ENCODE measurements around the gene SLC36A3.
"Not testable (repeated sequence)": the region's sequence is repeated elsewhere in the genome, so short reads cannot be mapped to it uniquely, and the experiment has no call there.

Gene SLC36A3

DNA sequence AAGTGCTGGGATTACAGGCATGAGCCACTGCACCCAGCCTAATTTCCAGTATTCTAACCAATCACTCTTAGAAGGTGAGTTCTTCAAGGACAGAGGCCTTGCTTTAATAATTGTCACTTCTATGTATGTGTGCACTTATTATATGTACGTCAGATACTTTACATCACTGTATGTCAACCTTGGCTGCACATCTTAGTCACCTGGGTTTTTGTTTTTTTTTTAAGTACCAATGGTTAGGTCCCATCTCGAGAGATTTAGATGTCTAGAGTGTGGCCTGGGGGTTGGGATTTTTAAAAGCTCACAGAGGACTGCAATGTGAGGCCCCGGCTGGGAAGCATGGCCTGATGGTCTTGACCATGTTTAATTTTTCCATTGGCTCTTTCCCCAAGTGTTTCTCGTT lies 60.4 kb downstream of the SLC36A3 start:
- peaks cover 5% of the 10 kb centered on the region; the same call in 1 of the 2 replicates for H3K9me3 ChIP-seq
- no peak overlapping the region for H3K9ac ChIP-seq
- no peaks in the 10 kb centered on the region for H4K20me1 ChIP-seq
- no peaks in the 10 kb centered on the region for H3K36me3 ChIP-seq
- no peak overlapping the region for H3K4me2 ChIP-seq
- peaks cover 28% of the 10 kb centered on the region for H3K4me1 ChIP-seq
- TF ChIP-seq Cebpa-rat (IDR thresholded peaks at IDR 0.05) = no peak
- H3K27ac ChIP-seq = no peak overlapping the region
- H3K4me3 ChIP-seq = no peak overlapping the region
- H3K27me3 ChIP-seq = no peaks in the 10 kb centered on the region

DNA sequence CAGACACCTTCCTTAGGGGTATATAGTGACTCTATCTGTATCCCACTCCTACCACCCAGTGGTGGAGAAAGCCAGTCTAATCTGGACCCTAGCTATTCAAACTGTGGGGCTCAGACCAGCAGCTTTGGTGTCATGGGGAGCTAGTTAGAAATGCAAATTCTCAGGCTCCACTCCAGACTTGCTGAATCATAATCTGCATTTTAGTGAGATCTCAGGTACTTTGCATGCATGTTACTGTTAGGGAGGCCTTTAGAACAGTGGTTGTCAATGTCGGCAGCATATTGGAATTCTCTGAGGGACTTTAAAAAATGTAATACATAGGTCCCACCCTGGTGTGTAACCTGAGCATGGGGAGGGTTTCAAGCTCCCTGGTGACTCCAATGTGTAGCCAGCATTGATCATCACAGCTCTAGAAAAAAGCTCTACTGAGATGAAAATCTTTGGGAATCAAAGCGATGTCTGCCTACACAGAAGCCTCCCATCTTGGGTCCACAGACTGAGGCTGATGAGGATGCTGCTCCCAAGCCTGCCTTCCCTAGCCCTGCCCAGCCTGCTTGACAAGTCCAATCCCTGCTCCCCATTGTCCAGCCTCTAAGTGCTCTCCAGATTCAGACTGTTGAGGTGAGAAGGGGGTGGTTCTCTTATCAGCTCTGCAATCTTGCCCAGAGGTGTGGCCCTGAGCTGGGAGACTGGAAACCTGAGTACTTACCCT lies 62.5 kb downstream of the SLC36A3 start:
- Histone ChIP-seq H3K4me3 (no peak overlapping the region), H3K9me3 (peaks cover 5% of the 10 kb centered on the region; the same call in 1 of the 2 replicates), H3K27ac (no peak overlapping the region), H3K9ac (no peak overlapping the region), H3K27me3 (no peaks in the 10 kb centered on the region), H3K36me3 (no peaks in the 10 kb centered on the region), H3K4me2 (no peak overlapping the region), H3K4me1 (peaks cover 48% of the 10 kb centered on the region), H4K20me1 (no peaks in the 10 kb centered on the region)
- TF ChIP-seq Cebpa-rat (IDR thresholded peaks at IDR 0.05) = no peak

DNA sequence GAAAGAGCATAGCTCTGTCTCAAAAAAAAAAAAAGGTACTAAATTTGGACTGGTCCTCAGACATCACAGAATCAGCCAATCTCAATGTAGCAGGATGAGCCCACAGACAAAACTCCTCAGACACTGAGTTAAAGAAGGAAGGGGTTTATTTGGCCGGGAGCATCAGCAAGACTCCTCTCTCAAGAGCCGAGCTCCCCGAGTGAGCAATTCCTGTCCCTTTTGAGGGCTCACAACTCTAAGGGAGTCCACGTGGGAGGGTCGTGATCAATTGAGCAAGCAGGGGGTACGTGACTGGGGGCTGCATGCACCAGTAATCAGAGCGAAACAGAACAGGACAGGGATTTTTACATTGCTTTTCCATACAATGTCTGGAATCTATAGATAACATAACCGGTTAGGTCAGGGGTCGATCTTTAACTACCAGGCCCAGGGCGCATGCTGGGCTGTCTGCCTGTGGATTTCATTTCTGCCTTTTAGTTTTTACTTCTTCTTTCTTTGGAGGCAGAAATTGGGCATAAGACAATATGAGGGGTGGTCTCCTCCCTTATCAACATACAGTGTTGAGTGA lies 63.2 kb downstream of the SLC36A3 start:
- peaks cover 56% of the 10 kb centered on the region for H3K4me1 ChIP-seq
- H4K20me1 ChIP-seq, H3K36me3 ChIP-seq, H3K4me3 ChIP-seq, H3K27me3 ChIP-seq, H3K27ac ChIP-seq, H3K9me3 ChIP-seq, H3K9ac ChIP-seq: not testable (repeated sequence)
- H3K4me2 ChIP-seq = peak overlapping the region; percentile 93; the same call in 1 of the 2 replicates

DNA sequence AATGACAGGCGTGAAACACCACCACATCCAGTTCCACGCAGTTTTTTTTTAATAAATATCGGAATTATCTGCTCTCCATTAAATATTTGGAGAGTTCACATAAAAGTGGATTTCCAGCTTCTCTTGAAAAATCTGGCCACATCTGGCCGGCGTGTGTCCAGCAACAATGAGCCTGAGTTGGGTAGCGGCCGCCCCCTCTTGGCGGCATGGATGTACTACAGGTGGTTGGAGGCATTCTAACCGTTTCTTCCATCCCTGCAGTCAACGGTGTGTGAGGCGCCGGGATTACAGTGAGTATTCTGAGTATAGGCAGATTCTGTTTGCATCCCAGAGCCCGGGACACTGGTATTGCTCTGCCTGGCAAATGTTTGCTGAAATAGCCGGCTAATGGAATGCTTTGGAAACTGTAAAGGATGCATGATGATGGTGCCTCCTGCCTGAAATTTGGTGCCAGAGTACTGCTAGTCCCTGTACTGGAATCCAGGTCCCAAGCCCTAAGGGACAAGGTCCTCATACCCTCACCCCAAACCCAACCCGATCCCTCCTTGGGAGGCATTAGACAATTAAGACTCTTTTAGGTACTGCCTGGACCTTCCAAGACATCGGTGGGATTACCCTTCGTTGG lies 64.2 kb downstream of the SLC36A3 start:
- peak overlapping the region; percentile 60 for H3K4me3 ChIP-seq

DNA sequence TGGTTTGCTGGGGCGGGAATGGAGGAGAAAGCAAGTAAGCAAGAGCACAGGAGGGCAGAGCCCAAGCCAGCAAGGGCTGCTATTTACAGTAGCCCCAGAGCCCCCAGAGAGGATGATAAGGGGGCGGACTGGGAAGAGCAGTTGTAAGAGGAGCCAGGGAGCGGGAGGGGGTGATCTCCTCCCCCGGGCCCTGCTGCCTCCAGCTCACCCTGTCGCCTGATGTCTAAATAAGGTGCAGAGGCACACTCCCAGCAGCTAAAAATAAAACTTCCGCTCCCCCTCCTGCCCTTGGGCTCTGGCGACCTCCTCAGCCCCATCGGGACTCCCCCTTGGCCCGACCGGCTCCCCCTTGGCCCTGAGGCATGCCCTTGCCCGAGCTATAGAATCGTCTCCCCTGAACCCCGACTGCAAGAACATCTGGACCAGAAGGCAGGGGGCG lies 65.2 kb downstream of the SLC36A3 start:
- Histone ChIP-seq H3K27ac (peak overlapping the region; percentile 75), H3K27me3 (no peaks in the 10 kb centered on the region), H3K4me1 (peaks cover 76% of the 10 kb centered on the region), H3K9me3 (peaks cover 5% of the 10 kb centered on the region; the same call in 1 of the 2 replicates), H3K4me3 (peak overlapping the region; percentile 60), H4K20me1 (no peaks in the 10 kb centered on the region), H3K4me2 (peak overlapping the region; percentile 93), H3K36me3 (no peaks in the 10 kb centered on the region), H3K9ac (peak overlapping the region; percentile 61)
- TF ChIP-seq Cebpa-rat (IDR thresholded peaks at IDR 0.05) = no peak

More for the DNA sequence above, 64.2 kb downstream of the SLC36A3 start:
- Histone ChIP-seq H3K4me2 (peak overlapping the region; percentile 93), H3K27me3 (no peaks in the 10 kb centered on the region), H3K36me3 (no peaks in the 10 kb centered on the region), H3K4me1 (peaks cover 66% of the 10 kb centered on the region), H4K20me1 (no peaks in the 10 kb centered on the region), H3K9me3 (peaks cover 5% of the 10 kb centered on the region; the same call in 1 of the 2 replicates), H3K27ac (peak overlapping the region; percentile 75), H3K9ac (no peak overlapping the region)
- no peak for TF ChIP-seq Cebpa-rat (IDR thresholded peaks at IDR 0.05)

DNA sequence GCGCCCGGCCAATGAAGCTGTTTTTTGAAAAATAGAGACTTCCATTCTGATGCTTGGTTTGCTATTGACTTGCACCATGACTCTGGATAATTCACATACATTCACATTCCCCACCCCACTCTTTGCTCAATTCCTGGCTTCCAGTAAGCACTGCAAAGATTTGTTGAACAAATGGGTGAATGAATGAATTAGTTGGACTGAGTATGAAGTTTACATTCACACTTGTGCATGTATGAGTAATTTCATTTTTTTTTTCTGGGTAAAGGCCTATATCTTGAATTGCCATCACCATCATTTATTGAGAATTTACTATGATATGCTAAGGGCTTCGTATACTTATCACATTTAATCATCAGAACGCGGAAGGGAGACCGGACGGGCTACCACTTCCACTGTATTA lies 65.9 kb downstream of the SLC36A3 start:
- TF ChIP-seq Cebpa-rat (IDR thresholded peaks at IDR 0.05) = no peak
- peak overlapping the region; percentile 93 for H3K4me2 ChIP-seq

DNA sequence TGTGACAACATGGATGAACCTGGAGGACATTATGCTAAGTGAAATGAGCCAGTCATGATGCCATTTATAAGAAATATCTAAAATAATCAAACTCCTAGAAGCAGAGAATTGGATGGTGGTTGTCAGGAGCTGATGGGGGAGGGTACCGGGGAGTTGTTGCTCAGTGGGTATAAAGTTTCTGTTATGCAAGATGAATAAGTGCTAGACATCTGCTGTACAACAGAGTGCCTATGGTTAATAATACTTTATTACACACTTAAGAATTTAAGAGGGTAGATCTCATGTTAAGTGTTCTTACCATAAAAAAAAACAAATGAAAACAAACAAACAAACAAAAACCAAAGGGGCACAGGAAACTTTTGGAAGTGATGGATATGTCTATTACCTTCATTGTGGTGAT lies 66.7 kb downstream of the SLC36A3 start:
- Histone ChIP-seq H3K36me3 (no peaks in the 10 kb centered on the region), H4K20me1 (no peaks in the 10 kb centered on the region), H3K9ac (no peak overlapping the region; the same call in 1 of the 2 replicates), H3K9me3 (peaks cover 5% of the 10 kb centered on the region; the same call in 1 of the 2 replicates), H3K27ac (no peak overlapping the region), H3K4me2 (peak overlapping the region; percentile 93), H3K4me3 (no peak overlapping the region), H3K27me3 (no peaks in the 10 kb centered on the region), H3K4me1 (peaks cover 90% of the 10 kb centered on the region)
- TF ChIP-seq Cebpa-rat (IDR thresholded peaks at IDR 0.05) = no peak

More for the DNA sequence above, 65.9 kb downstream of the SLC36A3 start:
- H3K27me3 ChIP-seq = no peaks in the 10 kb centered on the region
- H3K9ac ChIP-seq = peak overlapping the region; percentile 61
- H3K9me3 ChIP-seq = peaks cover 5% of the 10 kb centered on the region; the same call in 1 of the 2 replicates
- H3K36me3 ChIP-seq = no peaks in the 10 kb centered on the region
- peak overlapping the region; percentile 60 for H3K4me3 ChIP-seq
- peaks cover 82% of the 10 kb centered on the region for H3K4me1 ChIP-seq
- no peaks in the 10 kb centered on the region for H4K20me1 ChIP-seq
- peak overlapping the region; percentile 75 for H3K27ac ChIP-seq

DNA sequence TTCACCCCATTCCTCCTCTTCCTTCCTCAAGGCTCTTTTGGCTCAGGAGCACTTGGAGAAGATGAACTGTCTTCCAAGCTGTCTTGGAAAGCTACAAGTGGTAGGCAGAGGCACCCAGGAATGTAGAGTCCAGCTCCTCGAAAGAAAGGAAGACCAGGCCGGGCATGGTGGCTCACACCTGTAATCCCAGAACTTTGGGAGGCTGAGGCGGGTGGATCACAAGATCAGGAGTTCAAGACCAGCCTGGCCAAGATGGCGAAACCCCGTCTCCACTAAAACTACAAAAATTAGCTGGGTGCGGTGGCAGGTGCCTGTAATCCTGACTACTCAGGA lies 68.4 kb downstream of the SLC36A3 start:
- Histone ChIP-seq H3K4me2 (peak overlapping the region; percentile 78), H3K27ac (peak overlapping the region; percentile 69), H3K9ac (peak overlapping the region; percentile 36; the same call in 1 of the 2 replicates), H3K4me3 (0 out of 2 replicates have a peak overlapping the region, but pooled peaks have one; percentile 39), H3K4me1 (peaks cover 90% of the 10 kb centered on the region)
- not testable (repeated sequence) for H4K20me1 ChIP-seq, H3K36me3 ChIP-seq, H3K9me3 ChIP-seq, H3K27me3 ChIP-seq

DNA sequence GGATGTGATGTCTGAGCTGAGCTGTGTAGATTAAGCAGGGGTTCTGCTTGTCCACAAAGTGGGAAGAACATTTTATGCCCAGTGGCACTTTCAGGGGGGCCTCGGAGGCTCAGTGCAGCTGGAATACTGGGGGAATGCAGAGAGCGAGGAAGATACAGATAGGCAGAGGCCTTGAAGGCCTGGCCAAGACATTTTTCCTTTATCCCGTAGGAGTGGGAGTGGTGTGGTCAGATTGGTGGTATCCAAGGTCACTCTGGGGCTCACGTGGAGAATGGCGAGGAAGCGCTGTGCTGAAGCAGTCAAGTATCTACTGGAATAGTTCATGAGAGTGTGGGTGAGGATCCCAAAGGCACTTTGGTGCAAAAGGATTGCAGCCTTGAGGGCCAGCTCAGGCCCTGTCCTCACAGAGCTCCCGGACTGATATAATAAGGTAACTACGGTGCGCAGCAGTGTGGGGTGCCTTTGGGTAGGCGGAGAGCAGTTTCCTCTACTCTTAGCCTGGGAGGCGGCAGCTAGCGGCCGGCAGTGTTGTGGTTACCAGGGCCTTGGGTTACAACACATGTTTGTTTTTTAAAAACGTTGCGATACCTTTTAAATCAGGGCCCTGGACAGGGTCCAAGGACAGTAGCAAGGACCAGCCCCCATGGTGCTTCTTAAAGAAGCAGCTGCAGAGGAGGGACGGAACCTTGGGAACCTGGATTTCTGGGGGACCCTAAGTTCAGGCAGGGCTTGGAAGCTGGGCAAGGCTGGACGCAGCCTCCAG lies 68.9 kb downstream of the SLC36A3 start:
- Histone ChIP-seq H3K9ac (peak overlapping the region; percentile 36; the same call in 1 of the 2 replicates), H3K27me3 (no peaks in the 10 kb centered on the region), H3K27ac (peak overlapping the region; percentile 69), H3K9me3 (no peaks in the 10 kb centered on the region), H4K20me1 (no peaks in the 10 kb centered on the region), H3K36me3 (no peaks in the 10 kb centered on the region), H3K4me2 (peak overlapping the region; percentile 78), H3K4me3 (peak overlapping the region; percentile 39; the same call in 1 of the 2 replicates), H3K4me1 (peaks cover 84% of the 10 kb centered on the region)
- TF ChIP-seq Cebpa-rat (IDR thresholded peaks at IDR 0.05) = no peak
